Measurements from ENCODE around the gene COL13A1.

DNA sequence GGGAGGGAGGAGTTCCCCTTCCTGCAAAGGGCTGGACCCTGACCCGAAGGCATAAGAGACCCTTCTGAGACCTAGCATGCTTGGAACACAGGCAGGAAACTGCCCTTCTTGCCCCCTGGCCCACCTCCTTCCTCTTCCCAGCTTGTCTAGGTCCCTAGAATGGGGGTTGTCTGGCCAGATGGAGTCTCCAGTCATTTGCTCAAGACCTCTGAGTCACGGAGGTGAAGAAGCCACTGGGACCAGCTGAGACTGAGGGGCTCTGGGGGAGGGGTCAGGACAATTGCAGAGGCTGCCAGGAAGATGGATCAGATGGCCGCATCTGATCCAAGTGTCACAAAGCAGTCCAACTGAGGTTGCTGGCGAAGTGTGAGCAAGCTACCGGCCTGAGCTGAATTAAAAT, 46.2 kb downstream of the COL13A1 start:
- TF ChIP-seq NRF1 (IDR thresholded peaks at IDR 0.05; ENCODE audit: low read depth, low read length) (no peak), EP300 (IDR thresholded peaks at IDR 0.05; ENCODE audit: borderline replicate concordance in 1 of 2, low read depth in 2 of 2, low read length in 2 of 2) (no peak), POLR2A (IDR thresholded peaks at IDR 0.05; ENCODE audit: control extremely low read depth in 1 of 2, low read depth in 2 of 2, low read length in 2 of 2) (no peak), SP2 (IDR thresholded peaks at IDR 0.05; ENCODE audit: low read length) (no peak), POLR2AphosphoS5 (IDR thresholded peaks at IDR 0.05; ENCODE audit: low read depth, low read length) (no peak), EGR1 (IDR thresholded peaks at IDR 0.05; ENCODE audit: borderline replicate concordance, low read depth, low read length) (no peak)
- TF ChIP-seq, protein P1, sequence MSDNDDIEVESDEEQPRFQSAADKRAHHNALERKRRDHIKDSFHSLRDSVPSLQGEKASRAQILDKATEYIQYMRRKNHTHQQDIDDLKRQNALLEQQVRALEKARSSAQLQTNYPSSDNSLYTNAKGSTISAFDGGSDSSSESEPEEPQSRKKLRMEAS (IDR thresholded peaks at IDR 0.05): no peak
- TF ChIP-seq, protein P2, sequence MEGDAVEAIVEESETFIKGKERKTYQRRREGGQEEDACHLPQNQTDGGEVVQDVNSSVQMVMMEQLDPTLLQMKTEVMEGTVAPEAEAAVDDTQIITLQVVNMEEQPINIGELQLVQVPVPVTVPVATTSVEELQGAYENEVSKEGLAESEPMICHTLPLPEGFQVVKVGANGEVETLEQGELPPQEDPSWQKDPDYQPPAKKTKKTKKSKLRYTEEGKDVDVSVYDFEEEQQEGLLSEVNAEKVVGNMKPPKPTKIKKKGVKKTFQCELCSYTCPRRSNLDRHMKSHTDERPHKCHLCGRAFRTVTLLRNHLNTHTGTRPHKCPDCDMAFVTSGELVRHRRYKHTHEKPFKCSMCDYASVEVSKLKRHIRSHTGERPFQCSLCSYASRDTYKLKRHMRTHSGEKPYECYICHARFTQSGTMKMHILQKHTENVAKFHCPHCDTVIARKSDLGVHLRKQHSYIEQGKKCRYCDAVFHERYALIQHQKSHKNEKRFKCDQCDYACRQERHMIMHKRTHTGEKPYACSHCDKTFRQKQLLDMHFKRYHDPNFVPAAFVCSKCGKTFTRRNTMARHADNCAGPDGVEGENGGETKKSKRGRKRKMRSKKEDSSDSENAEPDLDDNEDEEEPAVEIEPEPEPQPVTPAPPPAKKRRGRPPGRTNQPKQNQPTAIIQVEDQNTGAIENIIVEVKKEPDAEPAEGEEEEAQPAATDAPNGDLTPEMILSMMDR (IDR thresholded peaks at IDR 0.05; ENCODE audit: control extremely low read depth in 1 of 3, insufficient read depth in 1 of 3, low read depth in 1 of 3, low read length in 3 of 3): no peak
- TF ChIP-seq, protein P3, sequence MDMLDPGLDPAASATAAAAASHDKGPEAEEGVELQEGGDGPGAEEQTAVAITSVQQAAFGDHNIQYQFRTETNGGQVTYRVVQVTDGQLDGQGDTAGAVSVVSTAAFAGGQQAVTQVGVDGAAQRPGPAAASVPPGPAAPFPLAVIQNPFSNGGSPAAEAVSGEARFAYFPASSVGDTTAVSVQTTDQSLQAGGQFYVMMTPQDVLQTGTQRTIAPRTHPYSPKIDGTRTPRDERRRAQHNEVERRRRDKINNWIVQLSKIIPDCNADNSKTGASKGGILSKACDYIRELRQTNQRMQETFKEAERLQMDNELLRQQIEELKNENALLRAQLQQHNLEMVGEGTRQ (IDR thresholded peaks at IDR 0.05; ENCODE audit: low read length): no peak

Data from H1 (cell line).